ENCODE results near the gene MTRF1L. TPM values are rescaled to one million over a fixed set of nuclear protein-coding genes. Genes with fewer than 3 reads are reported as not detected.

The MTRF1L gene
- total and polyA plus RNA-seq, 3 experiments from 2014 or later = 8.2 to 17.4 (median 15.3) TPM

DNA sequence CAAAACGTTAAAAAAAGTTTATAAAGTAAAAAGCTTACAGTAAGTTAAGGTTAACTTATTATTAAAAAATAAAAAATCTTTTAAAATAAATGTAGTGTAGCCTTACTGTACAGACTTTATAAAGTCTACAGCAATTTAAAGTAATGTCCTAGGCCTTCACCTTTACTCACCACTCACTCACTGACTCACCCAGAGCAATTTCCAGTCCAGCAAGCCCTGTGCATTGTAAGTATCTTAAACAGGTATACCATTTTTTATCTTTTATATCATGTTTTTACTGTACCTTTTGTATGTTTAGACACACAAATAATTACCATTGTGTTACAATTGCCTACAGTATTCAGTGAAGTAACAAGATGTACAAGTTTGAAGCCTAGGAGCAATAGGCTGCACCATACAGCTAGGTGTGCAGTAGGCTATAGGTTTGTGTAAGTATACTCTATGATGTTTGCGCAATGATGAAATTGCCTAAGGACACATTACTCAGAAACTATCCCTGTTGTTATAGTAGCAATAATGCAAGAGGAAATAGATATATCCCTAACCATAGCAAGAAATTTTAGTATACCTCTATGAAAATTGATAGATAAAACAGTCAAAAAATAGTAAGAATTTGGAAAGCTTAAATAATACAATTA is 59.1 kb downstream of the MTRF1L start:
- CTCF ChIA-PET = no interaction called here
- POLR2A ChIA-PET = no interaction called here

DNA sequence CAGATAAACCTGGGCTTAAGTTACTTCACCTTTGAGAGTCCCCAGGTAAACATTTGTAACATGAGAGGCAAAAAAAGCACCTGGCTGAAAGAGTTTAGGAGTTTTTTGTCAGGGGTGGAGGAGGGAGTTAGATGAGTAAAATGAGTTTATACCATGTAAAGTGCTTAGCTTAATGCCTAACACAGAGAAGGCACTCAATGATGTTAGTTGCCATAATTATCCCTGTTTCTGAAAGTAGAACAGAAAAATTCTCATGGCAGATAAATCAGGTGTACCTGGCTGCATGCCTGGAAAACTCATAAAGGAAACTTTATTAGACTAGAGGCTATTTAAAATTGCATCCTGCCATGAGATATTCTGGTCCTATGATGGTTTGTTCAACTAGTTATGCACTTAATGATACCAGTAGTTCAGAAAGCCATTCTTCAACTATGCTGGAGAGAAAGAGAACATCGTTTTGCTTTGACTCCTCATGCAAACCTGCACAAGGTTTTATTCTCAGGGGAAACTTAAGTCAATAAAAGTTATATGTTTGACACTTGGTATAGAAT is 60.1 kb downstream of the MTRF1L start:
- Mint-ChIP-seq H3K9me3 (no peaks in the 10 kb centered on the region), H3K36me3 (no peaks in the 10 kb centered on the region), H3K27ac (no peak overlapping the region), H3K27me3 (peaks cover 11 to 33% of the 10 kb centered on the region in 2 donors), H3K4me1 (no peaks in the 10 kb centered on the region), H3K4me3 (no peak overlapping the region)
- H3K27ac ChIP-seq (ENCODE audit: low read depth, low read length) = no peak overlapping the region
- no peaks in the 10 kb centered on the region for H3K36me3 ChIP-seq (ENCODE audit: insufficient read depth, low read length)
- H3K4me3 ChIP-seq (ENCODE audit: low read length) = no peak overlapping the region
- ChIA-PET CTCF (no interaction called here), POLR2A (no interaction called here)
- H3K27me3 ChIP-seq (ENCODE audit: insufficient read depth, low read length, poor library complexity, severe bottlenecking) = no peaks in the 10 kb centered on the region
- no peaks in the 10 kb centered on the region for H3K4me1 ChIP-seq (ENCODE audit: insufficient read depth, low read length)
- no peaks in the 10 kb centered on the region for H3K9me3 ChIP-seq (ENCODE audit: low read length)
- no peak for DNase-seq

More for the DNA sequence above, 59.1 kb downstream of the MTRF1L start:
- H3K27ac Mint-ChIP-seq = no peak overlapping the region
- H3K36me3 Mint-ChIP-seq = no peaks in the 10 kb centered on the region
- Histone ChIP-seq H3K4me3 (ENCODE audit: low read length) (no peak overlapping the region), H3K27me3 (ENCODE audit: insufficient read depth, low read length, poor library complexity, severe bottlenecking) (no peaks in the 10 kb centered on the region), H3K9me3 (ENCODE audit: low read length) (no peaks in the 10 kb centered on the region), H3K27ac (ENCODE audit: low read depth, low read length) (no peak overlapping the region), H3K36me3 (ENCODE audit: insufficient read depth, low read length) (no peaks in the 10 kb centered on the region), H3K4me1 (ENCODE audit: insufficient read depth, low read length) (peaks cover 5% of the 10 kb centered on the region)
- peaks cover 12 to 37% of the 10 kb centered on the region in 2 donors for H3K27me3 Mint-ChIP-seq
- no peak overlapping the region for H3K4me3 Mint-ChIP-seq
- H3K9me3 Mint-ChIP-seq = no peaks in the 10 kb centered on the region
- DNase-seq = no peak
- peaks cover 5 to 8% (median 7%) of the 10 kb centered on the region in 3 donors for H3K4me1 Mint-ChIP-seq

DNA sequence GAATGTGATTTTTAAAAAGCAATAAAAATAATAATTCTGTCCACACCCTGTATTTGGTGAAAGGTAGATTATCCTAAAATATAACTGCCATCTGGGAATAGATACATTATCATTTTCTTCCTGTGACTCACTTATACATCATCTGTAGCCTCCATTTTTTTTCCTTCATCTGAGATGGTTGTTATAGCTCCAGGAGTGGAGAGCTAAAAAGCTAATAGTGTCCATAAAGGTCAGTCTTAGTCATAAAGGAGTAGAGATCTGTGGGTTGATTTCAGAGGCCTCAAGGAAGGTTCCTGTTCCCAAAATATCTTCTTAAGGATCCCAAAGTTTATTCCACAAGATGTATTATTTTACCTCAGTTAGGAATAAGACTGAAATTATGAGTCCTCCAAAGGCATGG is 60.8 kb downstream of the MTRF1L start:
- no peak overlapping the region for H3K27ac Mint-ChIP-seq
- H3K4me3 Mint-ChIP-seq = no peak overlapping the region
- no peaks in the 10 kb centered on the region for H3K9me3 Mint-ChIP-seq
- DNase-seq = no peak
- H3K36me3 Mint-ChIP-seq = no peaks in the 10 kb centered on the region
- CTCF ChIA-PET = no interaction called here
- no peak overlapping the region for H3K4me3 ChIP-seq (ENCODE audit: low read length)
- POLR2A ChIA-PET = no interaction called here
- no peaks in the 10 kb centered on the region for H3K4me1 Mint-ChIP-seq
- peaks cover 12 to 35% of the 10 kb centered on the region in 2 donors for H3K27me3 Mint-ChIP-seq
- H3K27me3 ChIP-seq (ENCODE audit: insufficient read depth, low read length, poor library complexity, severe bottlenecking) = no peaks in the 10 kb centered on the region
- no peaks in the 10 kb centered on the region for H3K36me3 ChIP-seq (ENCODE audit: insufficient read depth, low read length)
- H3K9me3 ChIP-seq (ENCODE audit: low read length) = no peaks in the 10 kb centered on the region
- no peak overlapping the region for H3K27ac ChIP-seq (ENCODE audit: low read depth, low read length)
- H3K4me1 ChIP-seq (ENCODE audit: insufficient read depth, low read length) = no peaks in the 10 kb centered on the region

Other genes with a start within 250 kb of the MTRF1L start
- gene FBXO5, start 19.7 kb downstream of the MTRF1L start, total RNA-seq = 10 to 100 TPM; 29.7 to 33.8 TPM
- gene FBXO5, start 19.7 kb downstream of the MTRF1L start, polyA plus RNA-seq = 7.6 TPM
- gene RGS17, start 128.6 kb upstream of the MTRF1L start, total RNA-seq = under 1 TPM in 1 of 2 experiments, not detected in 1; 0.02 TPM
- gene RGS17, start 128.6 kb upstream of the MTRF1L start, polyA plus RNA-seq = 0.49 TPM

Data from CD8-positive, alpha-beta memory T cell (primary cell).